Gastroesophageal sphincter (tissue), 4 donors: ENCODE measurements around the gene HSD17B8. TPM values are rescaled to one million over a fixed set of nuclear protein-coding genes. Genes with fewer than 3 reads are reported as not detected.
"Not testable (repeated sequence)": the region's sequence is repeated elsewhere in the genome, so short reads cannot be mapped to it uniquely, and the experiment has no call there.

Source experiments
- ATAC-seq: fragments of 150-250 bp; one replicate; pipeline ENCODE4 v1.9.1; 2016; ENCODE audit warnings: mild to moderate bottlenecking, moderate library complexity
- H3K27ac ChIP-seq, 4 donors: fragments of 200-600 bp; sonication (generic) in 3 of 4; 1 replicate in 3 of 4; 2 replicates in 1 of 4; pipeline ENCODE4 v1.5.1; 2016 to 2019
- H3K27me3 ChIP-seq: fragments of 200-600 bp; sonication (generic); one replicate; pipeline ENCODE4 v1.5.1; 2019
- H3K36me3 ChIP-seq, 2 donors: fragments of 200-600 bp; sonication (generic); one replicate each; pipeline ENCODE4 v1.5.1; 2019; ENCODE audit warnings: control low read depth in 1 of 2
- H3K4me1 ChIP-seq, 3 donors: fragments of 200-600 bp; sonication (generic); 1 replicate in 2 of 3; 2 replicates in 1 of 3; pipeline ENCODE4 v1.5.1; 2016 to 2019; ENCODE audit warnings: control low read depth in 2 of 3
- H3K4me3 ChIP-seq, 2 donors: fragments of 200-600 bp; sonication (generic); one replicate each; pipeline ENCODE4 v1.5.1; 2019; ENCODE audit warnings: mild to moderate bottlenecking in 1 of 2, moderate library complexity in 1 of 2
- H3K9me3 ChIP-seq, 3 donors: fragments of 200-600 bp; sonication (generic); one replicate each; pipeline ENCODE4 v1.5.1; 2017 to 2019; ENCODE audit warnings: control low read depth in 2 of 3
- EP300 ChIP-seq: sonication (generic); formaldehyde crosslinking; IDR thresholded peaks from one replicate; pipeline ENCODE4 v1.6.1; 2017; ENCODE audit warnings: antibody characterized with exemption, mild to moderate bottlenecking
- POLR2A ChIP-seq, 2 donors: fragments of 450-650 bp; IDR thresholded peaks; one replicate each; pipeline ENCODE4 v1.6.1; 2017; ENCODE audit warnings: antibody characterized with exemption in 2 of 2, mild to moderate bottlenecking in 2 of 2, moderate library complexity in 1 of 2
- POLR2AphosphoS5 ChIP-seq: sonication (generic); formaldehyde crosslinking; IDR thresholded peaks from one replicate; pipeline ENCODE4 v1.6.1; 2017; ENCODE audit warnings: antibody characterized with exemption
- WGBS, 2 donors: methylation state at CpG; one replicate each; pipeline ENCODE4 v1.1.5; 2018; ENCODE audit warnings: low coverage in 1 of 2; 5-methylcytosine and 5-hydroxymethylcytosine counted together
- total RNA-seq, 4 donors: library from RNA; depleted of rRNA; stranded (reverse); fragments of >200 nt; gene quantifications; one replicate each; pipeline ENCODE4 v1.1.0, GENCODE V29; 2016
- TF ChIP-seq, protein P1 (sequence below), 4 experiments: fragments of 200-600 bp in 2 of 4; fragments of 450-650 bp in 2 of 4; sonication (generic) in 1 of 4; IDR thresholded peaks; one replicate each; pipeline ENCODE4 v1.5.1; 2017 to 2019; ENCODE audit warnings: antibody characterized with exemption in 4 of 4, mild to moderate bottlenecking in 2 of 4, moderate library complexity in 2 of 4

HSD17B8 gene
- total RNA-seq, 4 donors from 2014 or later, result 2.2 to 16.1 (median 12.2) TPM

DNA sequence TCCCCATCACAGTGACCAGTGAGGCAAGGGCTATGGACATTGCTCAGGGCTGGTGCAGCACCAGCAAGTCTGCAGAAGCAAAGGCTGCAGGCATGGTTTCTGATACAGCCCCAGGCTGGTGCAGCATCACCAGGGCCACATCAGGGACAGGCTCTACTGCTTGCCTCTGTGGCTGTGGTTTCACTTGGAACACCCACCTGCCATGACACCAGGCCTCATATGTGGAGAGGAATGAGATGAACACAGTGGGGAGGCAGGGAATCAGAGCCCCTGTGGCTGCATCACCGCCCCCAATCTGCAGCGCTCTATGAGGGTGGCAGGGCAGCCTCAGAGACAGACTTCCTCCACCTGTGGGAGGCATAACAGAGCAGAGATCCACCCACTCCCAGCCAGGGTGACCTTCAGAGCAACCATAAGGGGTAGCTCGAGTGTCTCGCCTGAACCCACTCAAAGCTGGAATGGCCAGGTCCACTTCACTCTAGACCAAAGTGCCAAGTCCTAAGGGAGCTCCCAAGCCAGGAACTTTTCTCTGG lies 11.7 kb downstream of the HSD17B8 start:
- peaks cover 0 to 23% (median 7%) of the 10 kb centered on the region in 3 donors for H3K4me1 ChIP-seq
- H3K27me3 ChIP-seq, result peaks cover 20% of the 10 kb centered on the region
- no peak overlapping the region for H3K27ac ChIP-seq
- TF ChIP-seq, protein P1, sequence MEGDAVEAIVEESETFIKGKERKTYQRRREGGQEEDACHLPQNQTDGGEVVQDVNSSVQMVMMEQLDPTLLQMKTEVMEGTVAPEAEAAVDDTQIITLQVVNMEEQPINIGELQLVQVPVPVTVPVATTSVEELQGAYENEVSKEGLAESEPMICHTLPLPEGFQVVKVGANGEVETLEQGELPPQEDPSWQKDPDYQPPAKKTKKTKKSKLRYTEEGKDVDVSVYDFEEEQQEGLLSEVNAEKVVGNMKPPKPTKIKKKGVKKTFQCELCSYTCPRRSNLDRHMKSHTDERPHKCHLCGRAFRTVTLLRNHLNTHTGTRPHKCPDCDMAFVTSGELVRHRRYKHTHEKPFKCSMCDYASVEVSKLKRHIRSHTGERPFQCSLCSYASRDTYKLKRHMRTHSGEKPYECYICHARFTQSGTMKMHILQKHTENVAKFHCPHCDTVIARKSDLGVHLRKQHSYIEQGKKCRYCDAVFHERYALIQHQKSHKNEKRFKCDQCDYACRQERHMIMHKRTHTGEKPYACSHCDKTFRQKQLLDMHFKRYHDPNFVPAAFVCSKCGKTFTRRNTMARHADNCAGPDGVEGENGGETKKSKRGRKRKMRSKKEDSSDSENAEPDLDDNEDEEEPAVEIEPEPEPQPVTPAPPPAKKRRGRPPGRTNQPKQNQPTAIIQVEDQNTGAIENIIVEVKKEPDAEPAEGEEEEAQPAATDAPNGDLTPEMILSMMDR (IDR thresholded peaks at IDR 0.05), result no peak
- TF ChIP-seq EP300 (no peak), POLR2AphosphoS5 (no peak), POLR2A (IDR thresholded peaks at IDR 0.05) (no peak)
- no peak overlapping the region for H3K4me3 ChIP-seq
- no CpG with 5 or more reads among the region's 4 CpGs for WGBS, 2 donors
- ATAC-seq, result no peak
- peaks cover 0 to 10% of the 10 kb centered on the region in 2 donors for H3K36me3 ChIP-seq
- H3K9me3 ChIP-seq, result no peaks in the 10 kb centered on the region

DNA sequence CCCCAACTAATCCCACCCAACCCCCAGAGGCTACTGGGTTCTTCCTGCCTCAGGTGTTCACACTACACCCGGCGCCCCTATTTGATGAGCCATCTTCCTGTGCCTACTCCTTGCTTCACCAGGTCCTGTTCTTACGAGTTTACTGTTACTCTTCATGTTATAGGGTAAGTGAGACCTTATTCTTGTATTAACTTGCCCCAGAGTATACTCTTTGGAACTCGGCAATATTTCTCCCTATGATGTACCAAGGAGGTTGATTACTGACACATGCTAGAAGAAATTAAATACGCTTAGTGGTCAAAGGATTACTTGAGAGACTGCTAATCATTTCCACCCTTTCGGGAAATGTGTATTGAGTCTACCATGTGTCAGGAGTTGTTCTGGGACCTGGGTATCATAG lies 12.8 kb downstream of the HSD17B8 start:
- no peaks in the 10 kb centered on the region for H3K36me3 ChIP-seq
- H3K4me1 ChIP-seq, result peaks cover 0 to 20% (median 7%) of the 10 kb centered on the region in 3 donors
- no peak for ATAC-seq
- H3K27me3 ChIP-seq, result peaks cover 29% of the 10 kb centered on the region
- no peaks in the 10 kb centered on the region for H3K9me3 ChIP-seq
- 84% methylated on average over 5 to 6 of the region's 6 CpGs for WGBS, 2 donors
- H3K4me3 ChIP-seq, result no peak overlapping the region
- no peak for TF ChIP-seq EP300
- no peak for TF ChIP-seq POLR2A (IDR thresholded peaks at IDR 0.05)
- TF ChIP-seq POLR2AphosphoS5, result no peak
- TF ChIP-seq, protein P1 (IDR thresholded peaks at IDR 0.05), result no peak
- H3K27ac ChIP-seq, result no peak overlapping the region

DNA sequence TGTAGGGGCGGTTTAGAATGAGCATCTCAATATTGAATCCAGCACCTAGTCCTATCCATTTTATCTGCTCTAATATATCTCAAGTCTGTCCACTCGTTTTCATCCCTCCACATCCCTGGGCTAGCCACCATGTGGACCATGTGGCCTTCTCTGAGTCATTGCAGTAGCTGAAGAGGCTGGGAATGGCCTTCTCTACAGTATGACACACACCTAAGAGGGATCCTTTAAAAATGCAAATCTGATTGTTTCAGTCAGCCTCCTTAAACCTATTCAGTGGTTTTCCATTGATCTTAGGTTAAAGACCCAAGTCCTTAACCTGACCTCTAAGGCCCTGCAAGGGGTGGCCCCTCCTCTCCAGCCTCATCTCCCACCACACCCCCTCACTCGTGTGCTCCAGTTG lies 13.2 kb downstream of the HSD17B8 start:
- no peak for TF ChIP-seq POLR2AphosphoS5
- TF ChIP-seq, protein P1 (IDR thresholded peaks at IDR 0.05), result no peak
- TF ChIP-seq POLR2A (IDR thresholded peaks at IDR 0.05), result no peak
- TF ChIP-seq EP300, result no peak
- WGBS, 2 donors, result 44 to 56% methylated on average over 1 to 3 of the region's 3 CpGs
- H3K4me1 ChIP-seq, result peaks cover 0 to 16% (median 4%) of the 10 kb centered on the region in 3 donors
- no peaks in the 10 kb centered on the region for H3K9me3 ChIP-seq
- H3K27me3 ChIP-seq, result peaks cover 33% of the 10 kb centered on the region
- ATAC-seq, result no peak
- H3K27ac ChIP-seq, result no peak overlapping the region
- no peak overlapping the region for H3K4me3 ChIP-seq
- H3K36me3 ChIP-seq, result no peaks in the 10 kb centered on the region

DNA sequence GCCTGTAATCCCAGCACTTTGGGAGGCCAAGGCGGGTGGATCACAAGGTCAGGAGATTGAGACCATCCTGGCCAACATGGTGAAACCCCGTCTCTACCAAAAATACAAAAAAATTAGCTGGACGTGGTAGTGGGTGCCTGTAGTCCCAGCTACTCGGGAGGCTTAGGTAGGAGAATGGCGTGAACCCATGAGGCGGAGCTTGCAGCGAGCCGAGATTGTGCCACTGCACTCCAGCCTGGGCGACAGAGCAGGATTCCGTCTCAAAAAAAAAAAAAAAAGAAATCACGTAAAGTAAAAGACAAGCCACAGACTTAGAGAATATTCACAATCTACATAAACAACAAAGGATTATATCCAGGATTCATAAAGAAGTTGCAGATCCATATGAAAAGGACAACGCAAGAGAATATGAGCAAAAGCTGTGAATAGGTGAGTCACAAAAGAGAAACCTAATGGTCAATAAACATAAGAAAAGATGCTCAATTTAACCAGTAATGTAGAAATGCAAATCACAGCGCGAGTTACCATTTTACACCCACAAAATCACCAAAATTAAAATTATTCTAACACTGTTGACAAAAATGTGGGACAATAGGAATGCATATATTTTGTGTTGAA lies 22.2 kb downstream of the HSD17B8 start:
- not testable (repeated sequence) for H3K9me3 ChIP-seq, ATAC-seq, H3K27ac ChIP-seq, H3K4me3 ChIP-seq, H3K36me3 ChIP-seq, H3K4me1 ChIP-seq
- peaks cover 74% of the 10 kb centered on the region for H3K27me3 ChIP-seq
- 26 to 35% methylated on average over 9 to 10 of the region's 14 CpGs for WGBS, 2 donors

DNA sequence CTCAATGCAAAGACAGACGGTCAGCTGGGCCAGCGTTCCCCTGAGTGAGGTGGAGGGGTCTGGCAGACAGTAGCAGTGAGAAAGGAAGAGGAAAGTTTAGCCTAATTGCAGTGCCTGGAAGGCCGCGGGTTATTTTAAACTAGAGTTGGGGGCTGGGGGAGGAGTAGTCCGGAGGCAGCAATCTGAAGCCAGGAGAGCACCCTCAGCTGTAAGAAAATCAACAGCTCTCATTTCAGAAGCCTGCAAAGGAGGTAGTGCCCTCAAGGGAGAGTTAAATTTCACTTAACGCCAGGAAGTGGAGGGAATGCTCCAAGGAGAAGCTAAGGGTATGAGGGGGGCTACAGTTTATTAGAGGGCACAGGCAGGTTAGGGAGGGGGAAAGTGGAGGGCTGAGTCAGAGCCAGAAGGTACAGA lies 30.8 kb downstream of the HSD17B8 start:
- Histone ChIP-seq H3K27ac (no peak overlapping the region), H3K36me3 (no peaks in the 10 kb centered on the region), H3K9me3 (no peaks in the 10 kb centered on the region), H3K27me3 (peaks cover 75% of the 10 kb centered on the region), H3K4me3 (no peak overlapping the region), H3K4me1 (no peaks in the 10 kb centered on the region)
- ATAC-seq, result no peak
- TF ChIP-seq POLR2AphosphoS5, result no peak
- TF ChIP-seq, protein P1 (IDR thresholded peaks at IDR 0.05), result no peak
- no peak for TF ChIP-seq EP300
- TF ChIP-seq POLR2A (IDR thresholded peaks at IDR 0.05), result no peak
- WGBS, 2 donors, result 0 to 13% methylated on average over 1 to 6 of the region's 6 CpGs
